Measurements from ENCODE around the gene SLC35A4. TPM values are rescaled to one million over a fixed set of nuclear protein-coding genes. Genes with fewer than 3 reads are reported as not detected.

Gene SLC35A4
- total and polyA plus RNA-seq, 2 of the 8 experiments (the other 6 are each of a cell fraction or from before 2014, with no cell fraction given) = 78.6 to 133 TPM

- Histone ChIP-seq H2BK15ac (ENCODE audit: low read length) (no peak overlapping the region), H3K79me2 (ENCODE audit: control insufficient read depth in 1 of 2, insufficient read depth in 2 of 2, low read length in 2 of 2) (no peaks in the 10 kb centered on the region), H3K9ac (replicated peaks in 1 of 4; ENCODE audit: extremely low read depth in 1 of 4, low read depth in 3 of 4, low read length in 3 of 4) (no peak overlapping the region), H2AK5ac (ENCODE audit: low read depth, low read length) (no peak overlapping the region), H3K4me3 (ENCODE audit: extremely low read depth in 1 of 4, insufficient read depth in 2 of 4, low read depth in 3 of 4, low read length in 4 of 4) (no peak overlapping the region), H2BK120ac (replicated peaks; ENCODE audit: low read depth, low read length) (no peak overlapping the region), H4K20me1 (replicated peaks in 1 of 2; ENCODE audit: control insufficient read depth in 1 of 2, insufficient read depth in 2 of 2, low read length in 2 of 2) (no peaks in the 10 kb centered on the region), H3K18ac (ENCODE audit: extremely low read depth, low read length) (no peak overlapping the region), H3K4me1 (replicated peaks in 1 of 4; ENCODE audit: control insufficient read depth in 3 of 4, insufficient read depth in 4 of 4, low read length in 3 of 4) (no peaks in the 10 kb centered on the region), H2AFZ (ENCODE audit: low read length) (no peak overlapping the region), H4K8ac (ENCODE audit: extremely low read depth, insufficient read depth, low read length) (no peak overlapping the region), H2BK5ac (ENCODE audit: low read depth, low read length) (no peak overlapping the region), H3K27me3 (replicated peaks in 1 of 4; ENCODE audit: control insufficient read depth in 3 of 4, extremely low read depth in 1 of 4, insufficient read depth in 3 of 4, low read length in 3 of 4) (no peaks in the 10 kb centered on the region), H3K14ac (ENCODE audit: insufficient read length) (no peak overlapping the region), H3K23ac (ENCODE audit: insufficient read length) (no peak overlapping the region), H2BK20ac (ENCODE audit: low read length) (no peak overlapping the region), H3K56ac (replicated peaks; ENCODE audit: insufficient read length, low read depth, low read length) (no peak overlapping the region), H3K9me3 (ENCODE audit: insufficient read depth in 2 of 2, low read depth in 1 of 2, low read length in 1 of 2) (no peaks in the 10 kb centered on the region), H3K23me2 (ENCODE audit: low read depth, low read length) (no peaks in the 10 kb centered on the region), H3K4me2 (ENCODE audit: insufficient read depth in 1 of 2, low read depth in 2 of 2, low read length in 2 of 2) (no peak overlapping the region), H3K27ac (ENCODE audit: low read depth, low read length) (no peak overlapping the region), H4K5ac (ENCODE audit: insufficient read length, low read depth, low read length) (no peak overlapping the region), H3K4ac (replicated peaks; ENCODE audit: insufficient read length, low read depth, low read length) (no peak overlapping the region), H4K91ac (replicated peaks; ENCODE audit: insufficient read length, low read length) (no peak overlapping the region), H3K36me3 (ENCODE audit: control insufficient read depth in 2 of 4, insufficient read depth in 4 of 4, low read length in 3 of 4) (no peaks in the 10 kb centered on the region), H3K79me1 (ENCODE audit: low read depth, low read length) (no peaks in the 10 kb centered on the region), H2BK12ac (ENCODE audit: low read depth, low read length) (no peak overlapping the region)
- DNase-seq (ENCODE audit: low read depth in 1 of 2, low spot score in 2 of 2) (no peak), FAIRE-seq (no peak)
- CTCF ChIA-PET (ENCODE audit: partially characterized antibody) = interaction anchor here (0.6 to 1.6 kb wide), 3 partner anchors 21 to 39 kb away, joined by 3 to 5 read pairs (median 3); no protein-coding TSS in a partner anchor
- POLR2A ChIA-PET (ENCODE audit: partially characterized antibody) = no interaction called here
- 80% methylated on average over 5 of the region's 5 CpGs; no CpG with 5 or more reads in 1 of the 2 experiments for WGBS, 2 experiments (ENCODE audit: extremely low coverage in 1 of 2, insufficient coverage in 1 of 2, insufficient read length in 1 of 2, insufficient replicate concordance in 2 of 2, low coverage in 1 of 2, low lambda C conversion rate in 2 of 2, missing lambda C conversion rate in 1 of 2)
- no peak for TF ChIP-seq JUND (IDR thresholded peaks at IDR 0.05; ENCODE audit: low read length)
- TF ChIP-seq BRCA1 (IDR thresholded peaks at IDR 0.05; ENCODE audit: low read depth, low read length) = no peak
- TF ChIP-seq RFX5 (IDR thresholded peaks at IDR 0.05; ENCODE audit: borderline replicate concordance, low read depth, low read length) = no peak
- TF ChIP-seq MAFK (IDR thresholded peaks at IDR 0.05; ENCODE audit: low read depth, low read length) = no peak
- TF ChIP-seq, protein P1, sequence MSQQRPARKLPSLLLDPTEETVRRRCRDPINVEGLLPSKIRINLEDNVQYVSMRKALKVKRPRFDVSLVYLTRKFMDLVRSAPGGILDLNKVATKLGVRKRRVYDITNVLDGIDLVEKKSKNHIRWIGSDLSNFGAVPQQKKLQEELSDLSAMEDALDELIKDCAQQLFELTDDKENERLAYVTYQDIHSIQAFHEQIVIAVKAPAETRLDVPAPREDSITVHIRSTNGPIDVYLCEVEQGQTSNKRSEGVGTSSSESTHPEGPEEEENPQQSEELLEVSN (IDR thresholded peaks at IDR 0.05) = no peak
- TF ChIP-seq SIX5 (IDR thresholded peaks at IDR 0.05; ENCODE audit: low read depth, low read length) = no peak
- no peak for TF ChIP-seq NANOG (IDR thresholded peaks at IDR 0.05; ENCODE audit: insufficient read depth, low read depth, low read length, poor library complexity, severe bottlenecking)
- no peak for TF ChIP-seq SAP30 (IDR thresholded peaks at IDR 0.05; ENCODE audit: insufficient read depth, insufficient replicate concordance, low read length)
- TF ChIP-seq TAF7 (optimal IDR thresholded peaks at IDR 0.05; ENCODE audit: borderline replicate concordance, low read depth, low read length) = no peak
- no peak for TF ChIP-seq SUZ12 (IDR thresholded peaks at IDR 0.05; ENCODE audit: low read length)
Observed at GRCh38 chr5:140595538-140596300, 31.1 kb downstream of the SLC35A4 start.
